ENCODE results near the gene ETV2. TPM values are rescaled to one million over a fixed set of nuclear protein-coding genes. Genes with fewer than 3 reads are reported as not detected.

ETV2 gene
- total and polyA plus RNA-seq, 2 of the 4 experiments (the other 2 are of a cell fraction), result 1.2 TPM; not detected in 1

- ChIA-PET POLR2A (ENCODE audit: unreplicated experiment) (no interaction called here), CTCF (no interaction called here)
- WGBS, 2 experiments (ENCODE audit: extremely low coverage in 2 of 2, insufficient read length in 1 of 2), result 53% methylated on average over 2 of the region's 6 CpGs; no CpG with 5 or more reads in 1 of the 2 experiments
- H3K56ac ChIP-seq (ENCODE audit: extremely low read depth, insufficient read depth, low read length), result no peak overlapping the region
- no peak overlapping the region for H3K18ac ChIP-seq (ENCODE audit: low read depth, low read length)
- BruUV-seq (replicated peaks), result no TSS peak
- H3K79me1 ChIP-seq (ENCODE audit: low read depth in 1 of 2, low read length in 2 of 2), result peaks cover 0 to 11% of the 10 kb centered on the region in 2 experiments; a peak in 1 of 4 replicates
- peaks cover 7% of the 10 kb centered on the region; the same call in 1 of the 2 replicates for H3K9me1 ChIP-seq (ENCODE audit: insufficient read depth, low read length)
- dilution Hi-C loops (cut with HindIII; ENCODE audit: low sequenced_read_pairs, unreplicated experiment) (no loop called here), in situ Hi-C loops (cut with MboI; ENCODE audit: low sequenced_read_pairs) (no loop called here), intact Hi-C loops (cut with micrococcal nuclease) (no loop called here)
- no peak overlapping the region for H3K14ac ChIP-seq (replicated peaks; ENCODE audit: low read depth, low read length)
- no peaks in the 10 kb centered on the region for H3K27me3 ChIP-seq (ENCODE audit: control insufficient read depth, insufficient read depth, low read length)
- H3K4me1 ChIP-seq (ENCODE audit: control insufficient read depth, insufficient read depth, low read length), result no peaks in the 10 kb centered on the region
- no peak overlapping the region for H3K4me2 ChIP-seq (ENCODE audit: low read depth, low read length)
- TF ChIP-seq ELK1 (IDR thresholded peaks at IDR 0.05; ENCODE audit: borderline replicate concordance, low read depth, low read length) (no peak), FOS (IDR thresholded peaks at IDR 0.05; ENCODE audit: low read depth, low read length) (no peak)
- no peak overlapping the region for H4K8ac ChIP-seq (ENCODE audit: low read depth in 2 of 2, low read length in 2 of 2)
- H2BK15ac ChIP-seq (ENCODE audit: low read depth, low read length), result no peak overlapping the region
- H2AFZ ChIP-seq (replicated peaks; ENCODE audit: low read length, poor library complexity), result peak overlapping the region; percentile 61
- H4K91ac ChIP-seq (ENCODE audit: insufficient read depth, low read depth, low read length), result no peak overlapping the region
- H2BK120ac ChIP-seq (ENCODE audit: low read depth, low read length), result no peak overlapping the region
- H3K4me3 ChIP-seq (ENCODE audit: insufficient read depth, low read depth, low read length), result no peak overlapping the region
- no peak overlapping the region for H3K9ac ChIP-seq (ENCODE audit: low read depth, low read length)
- DNase-seq, result no peak
- ATAC-seq (ENCODE audit: low read depth), result no peak
- H4K20me1 ChIP-seq (ENCODE audit: insufficient read depth, low read length), result no peaks in the 10 kb centered on the region
- no peak overlapping the region for H4K5ac ChIP-seq (ENCODE audit: low read depth, low read length)
- no peak overlapping the region for H2BK5ac ChIP-seq (ENCODE audit: low read depth, low read length, poor library complexity, severe bottlenecking)
- H2BK20ac ChIP-seq (ENCODE audit: low read depth, low read length), result no peak overlapping the region
- H3K36me3 ChIP-seq (ENCODE audit: control insufficient read depth, insufficient read depth, low read length), result peaks cover 1% of the 10 kb centered on the region; the same call in 1 of the 2 replicates
- no peak overlapping the region for H3K23ac ChIP-seq (ENCODE audit: low read depth, low read length)
- no peak overlapping the region for H2AK5ac ChIP-seq (ENCODE audit: low read depth, low read length)
- H3K4ac ChIP-seq (ENCODE audit: low read depth, low read length), result no peak overlapping the region
- H3K9me3 ChIP-seq (ENCODE audit: control insufficient read depth, insufficient read depth, low read length), result peaks cover 6% of the 10 kb centered on the region
- no peak overlapping the region for H3K27ac ChIP-seq (ENCODE audit: insufficient read depth, low read length)
- no peak overlapping the region for H2AK9ac ChIP-seq (replicated peaks; ENCODE audit: low read depth, low read length, poor library complexity)
Observed at GRCh38 chr19:35609851-35610353, 31.6 kb upstream of the ETV2 start.
